Thyroid gland (tissue), 4 donors: Measurements from ENCODE around the gene DNAH17. TPM values are rescaled to one million over a fixed set of nuclear protein-coding genes. Genes with fewer than 3 reads are reported as not detected.
A peak's percentile ranks its signal among the peaks of the same experiment; 100 is the strongest.

ENCODE experiments used
- DNase-seq, 2 donors: peaks; one replicate each; pipeline ENCODE4 v3.0.0-alpha.2; 2019
- H3K27ac ChIP-seq, 3 donors: fragments of 200-600 bp; sonication (generic); 1 replicate in 2 of 3; 2 replicates in 1 of 3; pipeline ENCODE4 v1.5.1; 2016 to 2019; ENCODE audit warnings: mild to moderate bottlenecking in 1 of 3, moderate library complexity in 1 of 3
- H3K27me3 ChIP-seq: fragments of 200-600 bp; sonication (generic); one replicate; pipeline ENCODE4 v1.5.1; 2019
- H3K36me3 ChIP-seq, 2 donors: fragments of 200-600 bp; sonication (generic); one replicate each; pipeline ENCODE4 v1.5.1; 2016 to 2019
- H3K4me1 ChIP-seq, 2 donors: fragments of 200-600 bp; sonication (generic); one replicate each; pipeline ENCODE4 v1.5.1; 2017 to 2019
- H3K4me3 ChIP-seq, 3 donors: fragments of 200-600 bp; sonication (generic); replicated peaks in 1 of 3; 1 replicate in 2 of 3; 2 replicates in 1 of 3; pipeline ENCODE4 v1.5.1; 2016; ENCODE audit warnings: mild to moderate bottlenecking in 1 of 3
- H3K9me3 ChIP-seq: fragments of 200-600 bp; sonication (generic); one replicate; pipeline ENCODE4 v1.5.1; 2017
- CTCF ChIP-seq, 6 experiments: fragments of 200-600 bp in 3 of 6; fragments of 450-650 bp in 3 of 6; sonication (generic) in 3 of 6; IDR thresholded peaks; one replicate each; pipeline ENCODE4 v1.5.1; 2016 to 2019; ENCODE audit warnings: antibody characterized with exemption in 6 of 6, mild to moderate bottlenecking in 2 of 6, inconsistent platforms in 1 of 6, moderate library complexity in 1 of 6
- POLR2A ChIP-seq, 2 donors: fragments of 450-650 bp; IDR thresholded peaks; one replicate each; pipeline ENCODE4 v1.6.1; 2017; ENCODE audit warnings: antibody characterized with exemption in 2 of 2, mild to moderate bottlenecking in 2 of 2, moderate library complexity in 1 of 2
- WGBS, 2 donors: methylation state at CpG; one replicate each; pipeline ENCODE4 v1.1.5; 2017; 5-methylcytosine and 5-hydroxymethylcytosine counted together
- intact Hi-C: fragments of 100-400 bp; cut with DNase I; formaldehyde crosslinking; loops from one replicate; pipeline ENCODE4 v1.15.1; 2023
- total RNA-seq, 4 donors: library from RNA; depleted of rRNA; stranded (reverse); fragments of >200 nt; gene quantifications; one replicate each; pipeline ENCODE4 v1.2.3, GENCODE V29; 2016

DNAH17 gene
- total RNA-seq, 4 donors from 2014 or later = 0.21 to 0.67 (median 0.32) TPM

GRCh38 chr17:78432226-78433012, 144.8 kb downstream of the DNAH17 start:
- peak; percentile 41 to 44 for DNase-seq
- Histone ChIP-seq H3K4me3 (no peak overlapping the region), H3K4me1 (peaks cover 0 to 19% of the 10 kb centered on the region in 2 donors), H3K36me3 (peaks cover 0 to under 1% of the 10 kb centered on the region in 2 donors), H3K27me3 (no peaks in the 10 kb centered on the region), H3K27ac (no peak overlapping the region), H3K9me3 (no peaks in the 10 kb centered on the region)
- 51 to 54% methylated on average over 10 to 15 of the region's 21 CpGs for WGBS, 2 donors
- TF ChIP-seq CTCF (IDR thresholded peaks at IDR 0.05) = no peak
- intact Hi-C loops = no loop called here

GRCh38 chr17:78431692-78431958, 145.6 kb downstream of the DNAH17 start:
- no peak for DNase-seq
- no peak overlapping the region for H3K4me3 ChIP-seq
- no peak overlapping the region for H3K27ac ChIP-seq
- 80 to 86% methylated on average over 11 of the region's 11 CpGs for WGBS, 2 donors
- TF ChIP-seq CTCF (IDR thresholded peaks at IDR 0.05) = no peak
- TF ChIP-seq POLR2A (IDR thresholded peaks at IDR 0.05) = no peak
- peaks cover 5 to 9% of the 10 kb centered on the region in 2 donors for H3K36me3 ChIP-seq
- H3K27me3 ChIP-seq = no peaks in the 10 kb centered on the region
- peaks cover 0 to 19% of the 10 kb centered on the region in 2 donors for H3K4me1 ChIP-seq
- intact Hi-C loops = no loop called here
- H3K9me3 ChIP-seq = no peaks in the 10 kb centered on the region

GRCh38 chr17:78430892-78431691, 146.1 kb downstream of the DNAH17 start:
- no peak overlapping the region for H3K4me3 ChIP-seq
- WGBS, 2 donors = 53 to 71% methylated on average over 20 of the region's 20 CpGs
- H3K4me1 ChIP-seq = peaks cover 0 to 19% of the 10 kb centered on the region in 2 donors
- no peaks in the 10 kb centered on the region for H3K27me3 ChIP-seq
- TF ChIP-seq CTCF (IDR thresholded peaks at IDR 0.05) (no peak), POLR2A (IDR thresholded peaks at IDR 0.05) (no peak)
- no peaks in the 10 kb centered on the region for H3K9me3 ChIP-seq
- DNase-seq = no peak
- intact Hi-C loops = no loop called here
- peaks cover 10% of the 10 kb centered on the region in 2 donors for H3K36me3 ChIP-seq
- H3K27ac ChIP-seq = no peak overlapping the region

GRCh38 chr17:78429618-78429995, 147.6 kb downstream of the DNAH17 start:
- intact Hi-C loops = no loop called here
- WGBS, 2 donors = 75 to 76% methylated on average over 10 of the region's 10 CpGs

More at GRCh38 chr17:78429618-78429995, 147.6 kb downstream of the DNAH17 start:
- TF ChIP-seq POLR2A (IDR thresholded peaks at IDR 0.05) (no peak), CTCF (IDR thresholded peaks at IDR 0.05) (no peak)
- Histone ChIP-seq H3K27me3 (no peaks in the 10 kb centered on the region), H3K4me1 (peaks cover 0 to 19% of the 10 kb centered on the region in 2 donors), H3K27ac (no peak overlapping the region), H3K4me3 (no peak overlapping the region), H3K9me3 (no peaks in the 10 kb centered on the region), H3K36me3 (peaks cover 16 to 19% of the 10 kb centered on the region in 2 donors)
- no peak for DNase-seq
